ENCODE data around the gene SP6. TPM values are rescaled to one million over a fixed set of nuclear protein-coding genes. Genes with fewer than 3 reads are reported as not detected.

Gene SP6
- total RNA-seq: 0.12 and 0.16 TPM in 2 replicates

DNA sequence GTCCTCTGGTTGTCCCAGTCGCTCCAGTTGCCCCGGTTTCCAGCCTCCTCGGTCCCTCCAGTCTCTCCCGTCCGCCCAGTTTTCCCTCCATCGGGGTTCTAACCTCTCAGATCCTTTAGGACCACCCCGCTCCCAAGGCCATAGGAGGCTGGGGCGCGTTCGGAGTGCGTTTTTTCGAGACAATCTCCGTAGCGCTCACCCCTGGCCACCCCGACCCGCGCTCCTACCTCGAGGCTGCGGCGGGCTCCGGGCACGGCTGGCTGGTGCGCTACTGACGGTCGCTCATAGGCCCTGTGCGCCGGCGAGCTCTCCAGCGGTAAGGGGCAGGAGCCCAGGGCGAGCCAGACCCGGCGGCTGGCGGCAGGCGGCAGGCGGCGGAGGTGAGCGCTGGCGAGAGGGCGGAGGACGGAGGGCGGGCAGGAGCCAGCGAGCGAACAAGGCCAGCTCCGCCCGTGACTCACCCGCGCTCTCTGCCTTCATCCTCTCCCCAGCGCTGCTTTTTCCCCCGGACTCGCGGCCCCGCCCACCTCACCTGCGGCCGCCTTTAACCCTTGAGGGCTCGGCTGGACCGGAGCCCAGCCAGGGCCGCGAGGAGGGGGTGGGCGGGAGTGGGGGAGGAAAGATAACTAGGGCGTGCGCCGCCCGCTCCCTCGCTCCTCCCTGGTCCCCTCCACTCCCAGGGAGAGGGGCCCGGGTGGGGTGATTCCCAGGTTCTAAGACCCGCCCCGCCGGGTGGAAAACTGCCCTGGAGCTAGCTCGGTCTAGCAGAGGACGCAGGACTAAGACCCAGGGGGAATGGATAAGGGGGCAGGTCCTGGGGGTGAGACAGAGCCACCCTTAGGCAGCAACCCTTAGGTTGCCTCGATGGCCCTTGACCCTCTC, at the start of gene SP6:
TSS of gene SP6 (minus strand) at position 472 of the 882 bp plus-strand sequence. CDS start 2,734 bp downstream, outside the sequence.

DNA sequence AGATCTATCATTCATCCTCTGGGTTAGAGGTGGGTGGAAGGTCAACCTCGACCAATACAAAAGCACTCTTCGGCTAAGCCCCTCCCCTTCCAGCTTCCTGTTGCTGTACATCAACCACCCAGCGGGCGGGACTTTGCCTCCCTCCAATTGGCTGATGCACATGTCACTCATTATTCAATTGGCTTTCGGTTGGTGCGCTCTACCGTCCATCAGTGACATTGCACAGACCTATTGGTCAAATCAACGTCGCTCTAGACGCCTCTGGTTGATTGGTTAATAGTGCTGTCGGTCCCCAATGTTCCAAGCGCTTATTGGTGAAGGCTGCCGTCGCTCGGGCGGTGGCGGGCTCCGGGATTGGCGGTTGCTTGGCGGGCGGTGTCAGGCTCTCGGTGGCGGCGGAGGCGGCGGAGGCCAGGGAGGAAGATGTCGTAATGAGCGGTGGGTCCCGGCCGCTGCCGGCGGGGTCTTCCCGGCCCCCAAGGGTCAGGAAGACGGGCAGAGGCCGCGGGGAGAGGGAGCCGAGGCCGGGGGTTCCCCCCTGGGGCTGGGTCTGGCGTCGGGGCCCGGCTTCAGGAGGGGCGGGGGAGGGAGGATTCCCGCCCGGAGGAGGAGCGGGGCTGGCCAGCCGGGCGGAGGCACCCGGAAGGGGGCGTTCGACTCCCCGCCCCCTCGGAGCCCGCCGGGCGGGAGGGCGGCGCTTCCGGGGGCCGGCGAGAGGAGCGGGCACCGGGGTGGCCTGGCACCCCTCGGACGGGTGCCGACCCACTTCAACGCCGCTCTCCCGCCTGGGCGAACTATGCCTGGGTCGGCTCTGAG, 45.1 kb upstream of the SP6 start, which contains the start of gene SP2:
TSS of gene SP2 (plus strand) at position 381 of the 816 bp plus-strand sequence. CDS start at position 432, 51 bp downstream.

DNA sequence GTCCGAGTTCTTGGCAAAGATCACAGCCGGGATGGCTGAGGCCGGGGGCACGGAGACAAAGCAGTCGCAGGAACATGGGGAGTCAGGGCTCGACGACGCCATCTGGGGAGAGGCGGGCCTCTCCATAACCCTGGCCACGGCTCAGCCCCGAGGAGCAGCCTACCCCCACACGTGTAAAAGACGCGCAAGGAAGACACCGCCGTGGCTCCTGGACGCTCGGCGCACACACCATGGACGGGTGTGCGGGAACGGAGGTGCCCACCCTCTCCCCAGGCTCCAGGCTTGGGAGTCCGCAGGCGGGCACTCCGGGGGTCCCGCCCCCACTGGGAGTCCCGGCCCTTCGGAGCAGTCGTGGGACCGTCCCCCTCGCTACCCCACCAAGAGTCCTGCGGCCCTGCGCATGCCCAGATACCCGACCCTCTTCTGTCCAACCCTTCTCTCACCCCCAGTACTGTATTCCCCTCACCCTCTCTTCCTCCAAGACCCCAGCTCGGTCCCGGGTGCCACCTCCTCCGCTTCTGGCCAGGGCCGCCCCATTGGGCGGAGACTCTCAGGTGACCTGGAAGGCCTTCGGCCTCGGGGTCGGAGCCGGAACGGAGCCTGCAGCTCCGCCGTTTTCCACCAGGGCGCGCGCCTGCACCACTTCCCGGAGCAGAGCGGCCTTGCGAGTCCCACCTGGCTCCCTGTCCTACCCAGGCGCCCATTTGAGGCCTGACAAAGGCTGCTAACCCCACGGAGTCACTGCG, 10.0 kb downstream of the SP6 start, which contains the start of gene SCRN2:
TSS of gene SCRN2 (minus strand) at position 532 of the 746 bp plus-strand sequence. CDS start at position 102, 430 bp downstream.

DNA sequence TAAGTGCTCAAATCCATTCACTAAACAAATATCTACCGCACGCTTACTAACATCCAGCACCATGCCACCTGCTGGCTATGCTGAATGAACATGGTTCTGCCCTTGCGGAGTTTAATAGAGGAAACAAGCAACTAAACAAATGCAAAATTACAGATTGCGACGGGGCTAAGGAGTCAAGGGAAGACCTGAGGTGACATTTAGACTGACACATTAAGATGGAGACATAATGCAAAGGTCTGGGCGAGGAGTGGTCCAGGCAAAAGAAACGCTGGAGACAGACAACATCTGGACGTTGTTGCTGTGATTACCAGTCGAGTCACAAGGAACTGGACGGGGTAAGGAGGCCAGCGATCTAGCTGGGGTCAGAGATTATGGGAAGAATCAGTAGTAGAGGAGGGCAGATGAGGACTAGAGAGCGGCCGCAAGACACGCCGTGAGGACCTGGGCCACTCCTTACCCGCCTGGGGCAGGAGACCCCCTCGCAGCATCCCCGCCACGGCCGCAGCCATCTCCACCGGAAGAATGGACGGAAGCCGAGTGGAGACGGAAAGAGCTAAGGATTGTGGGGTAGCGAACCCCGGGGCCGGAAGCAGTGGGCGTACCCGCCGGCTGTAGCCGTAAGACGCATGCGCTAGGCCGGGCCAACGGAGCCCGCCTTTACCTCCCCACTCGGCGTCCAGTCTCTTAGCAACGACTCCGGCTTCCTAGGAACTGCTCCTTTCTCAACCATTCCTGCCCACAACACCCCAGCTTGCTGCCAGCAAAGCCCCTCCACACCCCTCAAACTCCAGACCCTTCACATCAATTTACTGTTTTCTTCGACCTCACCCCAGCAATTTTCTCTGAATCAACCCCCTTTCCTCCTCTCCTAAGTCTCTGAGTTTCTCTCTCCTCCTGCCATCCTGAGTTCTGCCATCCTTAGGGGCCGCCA, 19.7 kb downstream of the SP6 start, which contains the start of the genes LRRC46 and MRPL10:
TSS of gene LRRC46 (plus strand) at position 668 of the 931 bp plus-strand sequence. CDS start 320 bp downstream, outside the sequence.
TSS of gene MRPL10 (minus strand) at position 539 of the 931 bp plus-strand sequence. CDS start at position 509, 30 bp downstream.

DNA sequence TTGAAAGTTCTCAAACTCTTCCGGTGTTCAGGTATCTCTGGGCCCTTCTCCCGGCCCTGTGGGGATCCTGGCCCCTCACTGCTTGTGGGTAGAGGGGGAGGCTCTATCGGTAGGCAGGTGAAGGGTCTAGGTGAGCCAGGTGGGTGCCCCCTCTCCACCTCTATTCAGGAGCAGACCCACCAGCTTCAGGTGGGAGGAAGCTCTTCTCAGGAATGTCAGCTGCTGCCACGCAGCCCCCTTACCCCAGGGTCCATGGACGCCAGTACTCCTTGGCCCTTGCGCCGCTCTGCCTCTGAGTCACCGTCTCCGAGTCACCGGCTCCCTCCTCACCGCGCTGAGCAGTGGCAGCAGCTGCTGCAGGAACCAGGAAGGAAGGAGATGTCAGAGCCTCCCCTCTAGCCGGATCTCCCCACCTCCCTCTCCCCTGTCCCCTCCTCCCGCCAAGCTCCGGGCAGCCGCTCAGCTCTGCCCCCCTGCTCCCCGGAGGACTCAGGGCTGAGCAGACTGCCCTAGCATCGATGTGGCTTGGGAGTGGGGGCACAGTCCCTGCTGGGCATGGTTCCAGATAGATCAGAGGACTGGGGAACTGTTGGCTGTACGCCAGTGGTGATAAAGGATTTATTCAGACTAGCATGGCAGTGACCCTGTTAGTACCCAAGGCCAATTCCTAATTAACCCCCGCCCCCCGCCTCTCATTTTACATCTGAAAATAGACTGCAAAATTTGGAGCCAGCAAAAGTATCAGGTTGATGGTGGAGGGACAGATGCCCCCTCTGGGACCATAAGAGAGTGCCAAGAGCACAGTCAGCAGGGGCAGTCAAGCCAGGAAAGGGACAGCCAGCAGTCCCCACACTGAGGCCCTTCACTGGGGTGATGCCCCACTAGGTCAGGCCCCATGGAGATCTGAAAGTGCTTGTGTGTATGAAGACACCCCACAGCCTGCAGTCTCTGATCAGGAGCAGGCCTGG, 29.3 kb downstream of the SP6 start, which contains the start of gene OSBPL7:
TSS of gene OSBPL7 (minus strand) at position 371 of the 968 bp plus-strand sequence. CDS start 1,516 bp downstream, outside the sequence.

Other genes with a start within 250 kb of the SP6 start
- 410 and 448 TPM in 2 replicates for gene KPNB1, start 201.2 kb downstream of the SP6 start, total RNA-seq
- gene TBKBP1, start 157.0 kb downstream of the SP6 start, total RNA-seq: 13.8 and 19.1 TPM in 2 replicates
- gene TBX21, start 117.9 kb downstream of the SP6 start, total RNA-seq: not detected in 2 replicates
- 6.8 and 10.4 TPM in 2 replicates for gene OSBPL7, start 29.4 kb downstream of the SP6 start, total RNA-seq
- 26.1 and 33.0 TPM in 2 replicates for gene MRPL10, start 19.6 kb downstream of the SP6 start, total RNA-seq
- gene LRRC46, start 19.5 kb downstream of the SP6 start, total RNA-seq: under 0.01 TPM in 1 of 2 replicates, not detected in the other
- gene SCRN2, start 9.9 kb downstream of the SP6 start, total RNA-seq: 28.1 and 50.5 TPM in 2 replicates
- gene SP2, start 45.1 kb upstream of the SP6 start, total RNA-seq: 2.8 and 3.3 TPM in 2 replicates
- gene PNPO, start 90.4 kb upstream of the SP6 start, total RNA-seq: 40.6 and 49.8 TPM in 2 replicates
- gene PRR15L, start 106.7 kb upstream of the SP6 start, total RNA-seq: not detected in 2 replicates
- 64.2 and 67.0 TPM in 2 replicates for gene CDK5RAP3, start 120.0 kb upstream of the SP6 start, total RNA-seq
- 64.1 and 95.6 TPM in 2 replicates for gene COPZ2, start 186.6 kb upstream of the SP6 start, total RNA-seq
- 143 and 150 TPM in 2 replicates for gene NFE2L1, start 197.2 kb upstream of the SP6 start, total RNA-seq

All from hair follicle dermal papilla cell (primary cell).